Putamen (tissue), 1 donor: Measurements from ENCODE around the gene ENTR1.

ENCODE experiments used
- DNase-seq: peaks from one replicate; pipeline ENCODE4 v3.0.0-alpha.2; 2016; ENCODE audit warnings: low spot score

ENTR1 gene

GRCh38 chr9:136361047-136361753 lies 49.2 kb downstream of the ENTR1 start:
- no peak for DNase-seq

GRCh38 chr9:136359774-136360718 lies 50.4 kb downstream of the ENTR1 start:
- no peak for DNase-seq

GRCh38 chr9:136358888-136359287 lies 51.5 kb downstream of the ENTR1 start:
- DNase-seq, result no peak

- no peak for DNase-seq
Observed at GRCh38 chr9:136358016-136358415, 52.4 kb downstream of the ENTR1 start.

- DNase-seq, result no peak
Observed at GRCh38 chr9:136357202-136357725, 53.1 kb downstream of the ENTR1 start.

GRCh38 chr9:136355616-136356557 lies 54.5 kb downstream of the ENTR1 start:
- no peak for DNase-seq

GRCh38 chr9:136354592-136355085 lies 55.8 kb downstream of the ENTR1 start:
- no peak for DNase-seq

GRCh38 chr9:136353757-136354488 lies 56.5 kb downstream of the ENTR1 start:
- no peak for DNase-seq

GRCh38 chr9:136353088-136353487 lies 57.3 kb downstream of the ENTR1 start:
- no peak for DNase-seq

GRCh38 chr9:136352682-136353081 lies 57.7 kb downstream of the ENTR1 start:
- DNase-seq, result no peak
